DMS153 treated with DMSO at 0.1 percent for 48 hours (cell line): ENCODE results near the gene LAYN.

Experiments used
- DNase-seq: peaks from one replicate; lab custom pipeline; 2025; ENCODE audit not compliant: unreplicated experiment; lab: John Stamatoyannopoulos, UW

The LAYN gene

GRCh38 chr11:111530091-111530490, 10.4 kb upstream of the LAYN start:
- DNase-seq, result no peak

GRCh38 chr11:111531136-111531535, 9.4 kb upstream of the LAYN start:
- no peak for DNase-seq

DNA sequence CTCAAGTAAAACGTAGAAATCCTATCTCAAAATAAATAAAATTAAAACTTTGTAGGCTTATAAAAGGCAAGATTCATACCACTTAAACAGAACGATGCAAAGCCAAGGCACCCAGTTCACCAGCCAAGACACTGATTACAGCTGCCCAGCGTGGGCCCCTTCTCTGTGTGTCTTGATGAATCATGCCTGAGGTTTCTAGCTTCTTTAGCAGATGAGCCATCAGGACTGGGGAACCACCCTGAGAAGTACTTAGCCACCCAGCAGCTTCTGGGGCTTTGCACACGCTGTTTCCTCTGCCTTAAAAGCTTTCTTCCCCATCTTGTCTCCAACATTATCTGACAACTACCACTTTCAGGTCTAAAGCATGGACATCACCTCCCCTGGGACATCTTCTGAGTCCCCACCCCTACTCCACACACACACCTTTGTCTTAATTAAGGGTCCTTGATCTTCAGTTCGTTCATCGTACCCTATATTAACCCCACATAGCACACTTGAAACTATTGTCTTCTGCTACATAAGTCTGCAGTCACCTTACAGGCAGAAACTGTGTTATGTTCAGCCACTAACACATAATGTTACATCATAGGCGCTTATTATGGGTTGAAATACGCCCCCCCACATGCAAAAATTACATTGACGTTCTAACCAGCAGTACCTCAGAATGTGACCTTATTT, 8.7 kb upstream of the LAYN start:
- no peak for DNase-seq

DNA sequence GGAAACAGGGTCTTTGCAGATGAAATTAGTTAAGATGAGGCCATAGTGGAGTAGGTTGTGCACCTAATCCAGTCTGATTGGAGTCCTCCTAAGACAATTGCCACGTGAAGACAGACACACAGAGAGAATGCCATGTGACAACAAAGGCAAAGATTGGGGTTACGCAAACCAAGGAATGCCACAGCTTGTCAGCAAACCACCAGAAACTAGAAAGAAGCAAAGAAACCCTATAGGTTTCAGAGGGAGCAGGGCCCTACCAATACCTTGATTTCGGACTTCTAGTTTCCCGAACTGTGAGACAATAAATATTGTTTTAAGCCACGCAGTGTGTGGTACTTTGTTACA, 8.2 kb upstream of the LAYN start:
- DNase-seq, result no peak

DNA sequence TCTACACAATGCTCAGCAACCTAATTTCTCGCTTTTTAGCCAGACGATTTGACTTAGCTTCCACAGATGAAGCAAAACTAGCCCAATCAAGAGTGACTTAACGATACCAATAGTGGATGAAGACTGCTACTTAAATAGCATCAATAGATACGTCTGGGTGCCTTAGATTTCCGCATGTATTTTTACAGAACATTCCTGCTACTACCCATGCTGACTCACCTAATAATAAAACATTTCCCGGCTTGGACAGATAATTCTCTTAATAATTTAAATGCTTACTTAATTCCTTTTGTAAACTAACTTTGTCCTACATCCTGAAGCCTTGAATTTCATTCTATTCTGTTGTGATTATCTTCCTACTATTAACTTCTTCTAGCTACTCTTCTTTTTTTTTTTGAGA, 5.2 kb upstream of the LAYN start:
- DNase-seq, result no peak

DNA sequence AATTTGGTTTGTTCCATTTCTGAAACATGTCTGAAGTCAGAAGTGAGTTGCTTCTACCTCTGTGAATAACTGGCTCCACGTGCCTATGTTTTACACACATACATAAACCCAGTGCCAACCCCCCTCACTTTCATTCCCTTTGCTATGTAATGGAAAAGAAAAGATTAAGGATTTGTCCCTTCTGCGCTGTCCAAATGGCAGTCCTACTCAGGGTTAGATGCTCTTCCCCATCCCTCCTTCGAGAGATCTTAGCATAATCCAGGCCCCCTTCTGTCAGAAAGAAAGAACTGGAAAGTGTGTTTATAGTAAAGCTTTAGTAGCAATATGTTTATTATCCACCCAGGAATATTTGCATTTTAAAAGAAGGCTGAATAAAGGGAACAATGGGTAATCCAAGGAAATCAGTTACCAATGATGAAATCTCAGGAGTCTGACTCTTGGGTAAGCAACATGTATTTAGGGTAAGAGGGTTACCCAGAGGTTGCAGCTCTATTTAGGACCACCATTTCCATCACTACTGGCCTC, 3.1 kb upstream of the LAYN start:
- DNase-seq, result no peak

DNA sequence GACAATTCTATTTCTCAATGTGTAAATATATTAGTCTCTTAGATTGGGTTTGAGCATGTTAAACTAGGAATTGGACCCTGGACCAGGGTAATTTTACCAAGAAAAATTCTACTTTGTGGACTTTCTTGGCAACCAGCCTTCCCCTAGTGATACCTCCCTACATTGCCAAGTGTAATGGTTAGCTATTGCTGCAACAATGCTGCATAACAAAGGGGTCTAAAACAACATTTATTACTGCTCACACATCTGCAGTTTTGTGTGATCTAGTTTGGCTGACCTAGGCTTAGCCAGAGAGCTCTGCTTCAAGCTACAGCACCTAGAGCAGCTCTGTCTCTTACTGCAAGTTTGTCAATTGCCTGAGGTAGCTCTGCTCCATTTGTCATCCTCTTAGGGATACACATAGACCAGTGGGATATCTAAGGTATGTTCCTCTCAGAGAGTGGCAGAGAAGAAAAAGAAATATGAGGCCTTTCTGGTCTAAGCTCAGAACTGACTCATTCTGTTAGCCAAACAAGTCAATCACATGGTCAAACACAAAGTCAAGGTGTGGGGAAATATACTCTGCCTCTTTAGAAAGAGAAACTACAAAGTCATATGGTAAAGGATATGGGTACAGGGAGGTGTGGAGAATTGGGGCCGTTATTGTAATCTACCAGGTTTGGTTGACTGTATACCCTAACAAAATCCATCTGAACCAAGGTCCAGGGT, 2.0 kb upstream of the LAYN start:
- DNase-seq, result no peak

GRCh38 chr11:111539426-111540113, 950 bp upstream of the LAYN start:
- no peak for DNase-seq

DNA sequence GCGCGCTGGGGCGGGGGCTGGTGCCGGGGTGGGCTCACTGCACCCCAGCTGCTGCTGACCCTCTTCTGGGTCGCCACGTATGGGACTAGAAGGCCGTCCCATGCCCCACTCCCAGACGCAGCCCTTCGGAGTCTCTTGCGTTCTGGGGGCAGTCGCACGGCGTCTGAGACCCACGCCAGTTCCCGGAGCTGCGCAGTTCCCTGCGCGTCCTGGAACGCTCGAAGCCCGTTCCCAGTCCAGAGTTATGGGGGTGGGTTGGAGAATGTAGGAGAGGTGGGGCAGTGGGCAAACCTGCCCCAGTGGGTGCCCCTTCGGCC, 375 bp downstream of the LAYN start:
- DNase-seq, result no peak

- no peak for DNase-seq
These were observed 938 bp downstream of the LAYN start for GRCh38 chr11:111541254-111542061.

GRCh38 chr11:111542606-111543275, 2.2 kb downstream of the LAYN start:
- DNase-seq, result no peak

GRCh38 chr11:111548525-111548924, 8.0 kb downstream of the LAYN start:
- DNase-seq, result no peak

DNA sequence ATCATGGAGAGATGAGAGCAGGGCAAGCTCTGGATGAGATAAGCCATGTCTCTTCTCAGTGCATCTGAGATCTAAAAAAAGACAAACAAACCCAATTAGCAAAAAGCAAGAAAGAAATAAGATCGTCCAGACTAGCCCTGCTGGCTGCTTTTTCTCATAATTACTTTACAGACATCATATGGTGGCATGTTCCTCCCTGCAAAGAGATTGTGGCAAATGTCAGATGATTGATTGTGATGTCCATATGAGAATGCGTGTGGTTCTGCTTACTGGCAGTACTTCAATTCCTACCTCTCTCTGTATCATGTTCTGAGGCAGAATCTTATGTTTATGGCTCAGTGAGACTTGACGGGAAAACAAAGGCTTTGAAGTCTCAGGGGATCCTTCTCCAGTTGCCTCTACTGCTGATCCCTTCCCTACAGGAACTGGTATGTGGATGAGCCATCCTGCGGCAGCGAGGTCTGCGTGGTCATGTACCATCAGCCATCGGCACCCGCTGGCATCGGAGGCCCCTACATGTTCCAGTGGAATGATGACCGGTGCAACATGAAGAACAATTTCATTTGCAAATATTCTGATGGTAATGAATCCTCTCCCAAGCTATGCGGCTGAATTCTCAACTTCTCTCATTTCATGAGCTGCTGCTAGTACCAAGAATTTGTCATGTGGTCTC, 8.8 kb downstream of the LAYN start:
- DNase-seq, result no peak

DNA sequence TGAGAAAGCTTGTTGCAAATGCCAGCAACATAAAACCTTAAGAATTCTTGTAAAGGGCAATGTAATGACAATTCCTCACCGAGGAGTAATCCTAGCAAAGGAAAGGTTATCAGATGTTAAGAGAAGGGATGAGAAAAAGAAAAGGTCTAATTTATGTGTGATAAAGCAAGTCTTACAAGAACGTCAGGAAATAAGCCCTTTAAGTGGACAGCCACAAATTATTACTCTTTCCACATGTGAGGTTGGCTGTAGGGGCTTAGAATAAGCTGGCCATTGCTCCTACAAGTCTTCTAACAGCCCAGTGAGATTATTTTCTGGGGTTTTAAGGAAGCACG, 9.3 kb downstream of the LAYN start:
- DNase-seq, result no peak

- DNase-seq, result no peak
These were observed 9.7 kb downstream of the LAYN start for GRCh38 chr11:111550258-111550657.

- no peak for DNase-seq
These were observed 14.0 kb downstream of the LAYN start for GRCh38 chr11:111554532-111554931.

DNA sequence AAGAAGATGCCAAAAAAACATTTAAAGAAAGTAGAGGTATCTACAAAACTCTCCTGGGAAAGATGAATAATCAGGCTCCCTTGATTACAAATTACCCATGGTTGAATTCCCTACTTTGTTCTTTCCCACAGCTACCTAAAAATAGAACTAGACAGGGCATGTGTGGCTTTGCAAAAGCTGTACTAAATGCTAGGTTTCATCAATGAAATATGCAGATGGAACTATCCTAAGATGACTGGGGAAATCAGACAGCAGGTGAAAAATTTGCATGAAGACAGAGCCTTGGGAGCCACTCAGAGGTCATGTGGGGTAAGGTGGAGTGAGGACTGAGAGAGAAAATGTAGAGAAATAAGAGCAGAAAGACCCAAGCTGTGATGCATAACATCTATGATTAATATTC, 14.7 kb downstream of the LAYN start:
- DNase-seq, result no peak

DNA sequence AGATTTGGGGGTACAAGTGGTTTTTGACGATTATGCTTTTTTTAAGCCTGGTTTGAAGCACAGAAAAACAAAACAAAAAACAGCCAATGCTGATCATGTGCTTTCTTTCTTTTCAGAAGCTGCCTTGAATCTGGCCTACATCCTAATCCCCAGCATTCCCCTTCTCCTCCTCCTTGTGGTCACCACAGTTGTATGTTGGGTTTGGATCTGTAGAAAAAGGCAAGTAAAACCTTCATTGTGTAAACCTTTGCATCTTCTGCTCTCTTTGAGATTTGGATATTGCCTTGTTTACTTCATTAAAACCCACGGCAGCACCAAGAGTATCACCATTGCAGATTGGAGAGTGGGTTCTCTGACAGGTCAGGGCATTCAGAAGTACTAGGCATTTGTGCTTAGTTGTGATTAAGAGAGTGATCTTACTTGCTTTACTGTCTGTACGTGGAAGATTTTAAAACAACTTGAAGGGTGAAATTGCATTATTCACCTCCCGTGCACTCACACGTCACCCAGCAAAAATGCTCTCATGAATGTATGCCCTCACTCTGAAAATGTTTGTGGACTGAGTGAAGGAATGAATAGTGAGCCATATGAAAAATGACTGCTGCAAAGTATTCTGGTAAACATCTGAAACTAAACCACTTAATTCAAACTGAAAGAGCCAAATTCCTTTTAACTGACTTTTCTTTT, 17.0 kb downstream of the LAYN start:
- DNase-seq, result no peak

GRCh38 chr11:111559800-111560464, 19.4 kb downstream of the LAYN start:
- no peak for DNase-seq
